Heart right ventricle (tissue), 16 donors: ENCODE data around the gene PHLDA3. TPM values are rescaled to one million over a fixed set of nuclear protein-coding genes. Genes with fewer than 3 reads are reported as not detected.

Experiments used
- ATAC-seq, 8 donors: fragments of 200-7000 bp; cut with Tn5 transposase; one replicate each; pipeline ENCODE4 v1.9.1; 2020; ENCODE audit warnings: mild to moderate bottlenecking in 8 of 8, moderate library complexity in 8 of 8, moderate number of reproducible peaks in 1 of 8
- DNase-seq, 2 donors: peaks; one replicate each; pipeline ENCODE4 v3.0.0-alpha.2; 2020
- H3K27ac ChIP-seq, 10 donors: fragments of 200-600 bp; sonication (generic) in 2 of 10; one replicate each; pipeline versions ENCODE4 v1.5.0 to v1.8.0; 2020 to 2022; ENCODE audit warnings: mild to moderate bottlenecking in 3 of 10
- H3K27me3 ChIP-seq, 7 donors: fragments of 200-600 bp; one replicate each; pipeline ENCODE4 v1.8.0; 2021 to 2022; ENCODE audit warnings: mild to moderate bottlenecking in 2 of 7
- H3K36me3 ChIP-seq, 9 donors: fragments of 200-600 bp; sonication (generic) in 1 of 9; one replicate each; pipeline versions ENCODE4 v1.5.0 to v1.8.0; 2020 to 2022; ENCODE audit warnings: mild to moderate bottlenecking in 2 of 9
- H3K4me1 ChIP-seq, 9 donors: fragments of 200-600 bp; sonication (generic) in 1 of 9; one replicate each; pipeline versions ENCODE4 v1.5.0 to v1.8.0; 2020 to 2022; ENCODE audit warnings: mild to moderate bottlenecking in 4 of 9
- H3K4me3 ChIP-seq, 10 donors: fragments of 200-600 bp; sonication (generic) in 2 of 10; one replicate each; pipeline versions ENCODE4 v1.5.0 to v1.8.0; 2020 to 2022; ENCODE audit warnings: mild to moderate bottlenecking in 7 of 10, moderate library complexity in 2 of 10
- H3K9me3 ChIP-seq, 11 donors: fragments of 200-600 bp in 10 of 11; sonication (generic) in 2 of 11; one replicate each; pipeline versions ENCODE4 v1.5.0 to v1.8.0; 2013 to 2022; ENCODE audit warnings: mild to moderate bottlenecking in 2 of 11, control low read depth in 1 of 11, moderate library complexity in 1 of 11
- WGBS, 2 donors: extraction: QIAGEN DNeasy Blood & Tissue Kit; methylation state at CpG; one replicate each; pipeline ENCODE4 v1.1.7; 2013; ENCODE audit warnings: inconsistent platforms in 1 of 2; 5-methylcytosine and 5-hydroxymethylcytosine counted together
- intact Hi-C, 10 donors: fragments of 100-400 bp; cut with DNase I; formaldehyde crosslinking; loops; one replicate each; pipeline versions ENCODE4 v1.11.1 to v1.14.2; 2022
- polyA plus RNA-seq, 2 donors: library from polyadenylated mRNA; stranded (reverse); fragments of 200-250 nt; gene quantifications; one replicate each; pipeline ENCODE4 v1.2.3, GENCODE V29; 2013
- total RNA-seq, 10 donors: library from RNA; stranded (reverse); fragmentation: NEBNext Ultra II Directional in 3 of 10; extraction: Animal tissue kit (Norgen Biotek cat#: 25700) in 3 of 10; gene quantifications; one replicate each; pipeline versions ENCODE4 v1.2.1 to v1.2.4, GENCODE V29; 2021 to 2023
- TF ChIP-seq, protein P1 (sequence below), 9 donors: fragments of 200-600 bp; sonication (generic) in 2 of 9; IDR thresholded peaks; one replicate each; pipeline versions ENCODE4 v1.5.0 to v1.8.0; 2021 to 2022; ENCODE audit warnings: antibody characterized with exemption in 9 of 9, mild to moderate bottlenecking in 5 of 9, moderate library complexity in 1 of 9
- donor health status: Arrhythmogenic right ventricular cardiomyopathy.
- donor health status: ischemic (EF 13 %, LVEDD 7.1; RV severe dilation, severe dysfunction).
- donor health status: healthy with polysubstance abuse.
- donor health status: DM: no; HTN: yes; CAD: no.
- donor health status: DM: no; HTN: no; CAD: no.
- donor health status: ischemic (EF 25% LVEDD 6.9; RV normal size, moderate dysfunction).
- donor health status: ischemic (EF 25% LVEDD 5.7; RV mildly dilated, moderate dysfunction).
- donor health status: healthy.
- donor health status: DM: yes; HTN: yes; CAD: no.
- donor health status: Ischemic cardiomyopathy.
- donor health status: ischemic (EF 35%, LVEDD 5.7; RV mildly dilated, moderate dysfunction).
- donor health status: nonischemic (EF 11% LVEDD 7.7; RV severe dilation, severe dysfunction).
- donor health status: DM: yes; HTN: yes; CAD: no.
- donor health status: PGD.
- donor health status: ischemic (EF 29% LVEDD 5.4; RV normal size, mild dysfunction).
- donor health status: nonischemic (EF 23%, LVEDD 6.1; RV moderate dilation, normal function).

The PHLDA3 gene
- total and polyA plus RNA-seq, 12 donors = 14.4 to 40.0 (median 23.6) TPM

DNA sequence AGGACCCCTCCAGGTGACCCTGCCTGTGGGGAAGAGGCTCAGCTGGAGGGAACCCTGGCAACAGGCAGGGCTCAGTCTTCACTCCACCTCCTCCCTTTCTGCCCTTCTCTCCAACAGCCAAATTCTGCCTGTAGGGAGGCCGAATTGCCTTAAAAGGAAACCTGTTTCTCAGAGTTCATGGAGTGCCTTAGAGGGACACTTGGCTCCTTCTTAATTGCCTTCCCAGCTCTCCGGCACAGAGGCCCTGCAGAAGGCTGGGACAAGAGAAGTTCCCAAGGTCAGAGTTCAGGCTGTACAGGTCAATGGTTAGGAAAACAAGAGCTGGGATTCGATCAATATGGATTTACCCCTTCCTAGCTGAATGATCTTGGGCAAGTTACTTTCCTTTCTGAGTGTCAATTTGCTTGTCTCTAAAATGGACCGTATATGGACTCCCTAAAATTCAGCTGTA is 31.7 kb upstream of the PHLDA3 start:
- Histone ChIP-seq H3K27ac (peak overlapping the region; percentile 17 to 96 (median 76)), H3K9me3 (no peaks in the 10 kb centered on the region), H3K4me3 (no peak overlapping the region), H3K36me3 (peaks cover 0 to 30% (median 0%) of the 10 kb centered on the region in 9 donors), H3K27me3 (no peaks in the 10 kb centered on the region), H3K4me1 (peaks cover 3 to 96% (median 77%) of the 10 kb centered on the region in 9 donors)
- TF ChIP-seq, protein P1, sequence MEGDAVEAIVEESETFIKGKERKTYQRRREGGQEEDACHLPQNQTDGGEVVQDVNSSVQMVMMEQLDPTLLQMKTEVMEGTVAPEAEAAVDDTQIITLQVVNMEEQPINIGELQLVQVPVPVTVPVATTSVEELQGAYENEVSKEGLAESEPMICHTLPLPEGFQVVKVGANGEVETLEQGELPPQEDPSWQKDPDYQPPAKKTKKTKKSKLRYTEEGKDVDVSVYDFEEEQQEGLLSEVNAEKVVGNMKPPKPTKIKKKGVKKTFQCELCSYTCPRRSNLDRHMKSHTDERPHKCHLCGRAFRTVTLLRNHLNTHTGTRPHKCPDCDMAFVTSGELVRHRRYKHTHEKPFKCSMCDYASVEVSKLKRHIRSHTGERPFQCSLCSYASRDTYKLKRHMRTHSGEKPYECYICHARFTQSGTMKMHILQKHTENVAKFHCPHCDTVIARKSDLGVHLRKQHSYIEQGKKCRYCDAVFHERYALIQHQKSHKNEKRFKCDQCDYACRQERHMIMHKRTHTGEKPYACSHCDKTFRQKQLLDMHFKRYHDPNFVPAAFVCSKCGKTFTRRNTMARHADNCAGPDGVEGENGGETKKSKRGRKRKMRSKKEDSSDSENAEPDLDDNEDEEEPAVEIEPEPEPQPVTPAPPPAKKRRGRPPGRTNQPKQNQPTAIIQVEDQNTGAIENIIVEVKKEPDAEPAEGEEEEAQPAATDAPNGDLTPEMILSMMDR (IDR thresholded peaks at IDR 0.05) = no peak
- intact Hi-C loops = no loop called here
- WGBS, 2 donors = 55 to 61% methylated on average over 4 of the region's 4 CpGs
- DNase-seq = peak in 1 of 2 donors; percentile 25
- ATAC-seq = peak; percentile 24 to 47 (median 40)

DNA sequence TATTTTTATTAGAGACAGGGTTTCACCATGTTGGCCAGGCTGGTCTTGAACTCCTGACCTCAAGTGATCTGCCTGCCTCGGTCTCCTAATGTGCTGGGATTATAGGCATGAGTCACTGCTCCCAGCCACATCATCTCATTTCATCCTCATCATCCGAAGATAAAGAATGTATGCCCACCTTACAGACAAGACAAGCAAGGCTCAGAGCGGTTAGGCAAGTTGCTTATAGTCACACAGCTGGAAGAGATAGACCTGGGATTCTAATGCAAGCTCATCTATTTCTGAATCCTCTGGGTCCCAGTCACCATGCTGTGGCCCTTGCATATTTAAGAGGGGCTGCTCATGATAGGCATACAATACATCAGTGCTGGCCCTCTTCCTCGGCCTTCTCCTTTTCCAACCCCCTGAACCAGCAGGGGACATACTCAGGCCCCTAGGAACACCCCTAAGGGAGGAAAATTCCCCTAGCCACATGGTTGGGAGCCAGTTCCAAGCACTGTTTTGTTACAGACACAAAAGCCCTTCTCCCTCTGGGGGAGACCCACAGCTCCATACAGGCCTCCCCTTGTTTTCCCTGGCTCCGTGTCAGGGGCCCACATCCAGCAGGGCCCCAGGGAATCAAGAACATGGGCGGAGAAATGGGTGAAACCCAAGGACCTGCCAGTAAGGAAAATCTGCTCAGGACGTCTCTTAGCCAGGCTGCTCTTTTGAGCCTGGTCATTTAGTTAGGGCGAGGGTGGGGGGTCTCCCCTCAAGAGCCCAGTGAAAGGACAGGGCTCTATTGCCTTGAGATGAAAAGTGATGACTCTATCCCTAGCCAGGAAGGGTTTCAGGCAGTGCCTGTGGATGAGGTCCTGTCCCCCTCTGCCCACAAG is 31.0 kb upstream of the PHLDA3 start:
- no peak overlapping the region for H3K4me3 ChIP-seq
- peaks cover 6 to 96% (median 77%) of the 10 kb centered on the region in 9 donors for H3K4me1 ChIP-seq
- DNase-seq (peak in 1 of 2 donors; percentile 47), ATAC-seq (peak; percentile 4 to 42 (median 30))
- TF ChIP-seq, protein P1 (IDR thresholded peaks at IDR 0.05) = no peak
- H3K27ac ChIP-seq = peak overlapping the region; percentile 17 to 96 (median 76)
- no peaks in the 10 kb centered on the region for H3K9me3 ChIP-seq
- intact Hi-C loops = no loop called here
- H3K27me3 ChIP-seq = no peaks in the 10 kb centered on the region
- peaks cover 0 to 37% (median 4%) of the 10 kb centered on the region in 9 donors for H3K36me3 ChIP-seq
- 65 to 81% methylated on average over 8 of the region's 8 CpGs for WGBS, 2 donors

DNA sequence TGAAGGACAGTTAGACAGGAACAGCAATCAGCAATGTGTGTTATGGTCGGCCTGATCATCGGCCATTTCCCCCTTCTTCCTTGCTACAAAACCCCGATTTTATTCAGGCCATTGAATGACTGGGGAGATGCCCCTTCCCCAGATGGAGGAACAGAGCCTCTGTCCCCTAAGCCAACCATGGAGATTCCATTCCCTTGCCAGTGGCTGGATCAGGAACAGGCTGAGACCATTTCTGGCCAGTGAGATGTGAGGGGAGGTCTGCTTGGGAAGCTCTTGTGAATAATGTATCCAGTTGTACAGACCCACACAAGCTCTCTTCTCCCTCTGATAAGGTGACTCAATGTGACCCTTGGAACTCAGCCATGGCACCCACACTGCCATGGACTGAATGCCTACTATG is 30.2 kb upstream of the PHLDA3 start:
- Histone ChIP-seq H3K27me3 (no peaks in the 10 kb centered on the region), H3K27ac (peak overlapping the region in 5 of 10 donors; percentile 5 to 85 (median 77)), H3K9me3 (no peaks in the 10 kb centered on the region), H3K4me1 (peaks cover 13 to 96% (median 77%) of the 10 kb centered on the region in 9 donors), H3K4me3 (no peak overlapping the region), H3K36me3 (peaks cover 0 to 45% (median 5%) of the 10 kb centered on the region in 9 donors)
- no peak for ATAC-seq
- TF ChIP-seq, protein P1 (IDR thresholded peaks at IDR 0.05) = no peak
- no peak for DNase-seq
- 89% methylated on average over 3 of the region's 3 CpGs for WGBS, 2 donors
- intact Hi-C loops = no loop called here

DNA sequence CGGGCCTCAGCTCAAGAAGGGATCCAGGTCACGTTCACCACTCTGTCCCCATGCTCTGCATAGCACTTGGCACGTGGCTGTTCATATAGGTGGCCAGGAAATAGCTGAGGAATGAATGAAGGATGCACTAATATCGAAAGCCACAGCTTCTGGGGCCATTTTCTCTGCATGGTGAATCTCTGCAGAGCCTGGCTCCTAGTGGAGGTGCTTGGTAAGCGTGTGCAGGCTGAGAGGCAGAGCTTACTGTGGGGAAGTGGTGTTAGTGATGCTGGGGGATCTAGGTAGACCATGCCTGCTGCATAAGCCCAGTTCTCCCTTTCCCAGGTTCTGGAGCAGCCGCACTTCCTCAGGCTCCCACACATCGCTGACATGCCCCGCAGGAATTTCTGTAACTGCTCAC is 29.6 kb upstream of the PHLDA3 start:
- Histone ChIP-seq H3K4me3 (no peak overlapping the region), H3K27ac (peak overlapping the region in 3 of 10 donors; percentile 5 to 81 (median 77)), H3K9me3 (no peaks in the 10 kb centered on the region), H3K27me3 (no peaks in the 10 kb centered on the region), H3K36me3 (peaks cover 0 to 51% (median 5%) of the 10 kb centered on the region in 9 donors), H3K4me1 (peaks cover 16 to 96% (median 77%) of the 10 kb centered on the region in 9 donors)
- TF ChIP-seq, protein P1 (IDR thresholded peaks at IDR 0.05) = no peak
- DNase-seq (no peak), ATAC-seq (no peak)
- WGBS, 2 donors = 87 to 92% methylated on average over 8 of the region's 8 CpGs
- intact Hi-C loops = no loop called here
